Natural killer cell treated with Interleukin-12 subunit alpha and Interleukin-12 subunit beta and Interleukin-15 and Interleukin-18, amount 100 ng/mL, for 72 hours (primary cell): ENCODE results near the gene SMIM12. TPM values are rescaled to one million over a fixed set of nuclear protein-coding genes. Genes with fewer than 3 reads are reported as not detected.
"Not testable (repeated sequence)": the region's sequence is repeated elsewhere in the genome, so short reads cannot be mapped to it uniquely, and the experiment has no call there.

Experiments
- ATAC-seq, 2 donors: fragments of 150-1000 bp; cut with Tn5 transposase in 1 of 2; sonication (Bioruptor Pico), chemical (Tn5 transposase) in 1 of 2; 2 replicates each; pipeline ENCODE4 v1.10.0; 2021
- DNase-seq: peaks from one replicate; pipeline ENCODE4 v3.0.0; 2022; ENCODE audit warnings: low spot score
- H3K27ac Mint-ChIP-seq, 2 donors: 1 replicate in 1 of 2; 2 replicates in 1 of 2; pipeline ENCODE4 v1.8.0; 2022; ENCODE audit warnings: mixed read lengths in 2 of 2, mild to moderate bottlenecking in 1 of 2, moderate library complexity in 1 of 2
- H3K27me3 Mint-ChIP-seq, 2 donors: 1 replicate in 1 of 2; 2 replicates in 1 of 2; pipeline ENCODE4 v1.8.0; 2022; ENCODE audit warnings: mixed read lengths in 2 of 2
- H3K36me3 Mint-ChIP-seq: one replicate; pipeline ENCODE4 v1.8.0; 2022; ENCODE audit warnings: mixed read lengths
- H3K4me1 Mint-ChIP-seq, 2 donors: 1 replicate in 1 of 2; 2 replicates in 1 of 2; pipeline ENCODE4 v1.8.0; 2022; ENCODE audit warnings: low read depth in 2 of 2, mixed read lengths in 2 of 2, mild to moderate bottlenecking in 1 of 2
- H3K4me3 Mint-ChIP-seq: one replicate; pipeline ENCODE4 v1.8.0; 2022; ENCODE audit warnings: mixed read lengths
- H3K9me3 Mint-ChIP-seq: 2 replicates; pipeline ENCODE4 v1.8.0; 2022; ENCODE audit warnings: mixed read lengths
- total RNA-seq, 2 donors: library from RNA; stranded (reverse); gene quantifications; one replicate each; pipeline ENCODE4 v1.2.3, GENCODE V29; 2022

The SMIM12 gene
- total RNA-seq, 2 donors from 2014 or later: 64.4 to 72.7 TPM

DNA sequence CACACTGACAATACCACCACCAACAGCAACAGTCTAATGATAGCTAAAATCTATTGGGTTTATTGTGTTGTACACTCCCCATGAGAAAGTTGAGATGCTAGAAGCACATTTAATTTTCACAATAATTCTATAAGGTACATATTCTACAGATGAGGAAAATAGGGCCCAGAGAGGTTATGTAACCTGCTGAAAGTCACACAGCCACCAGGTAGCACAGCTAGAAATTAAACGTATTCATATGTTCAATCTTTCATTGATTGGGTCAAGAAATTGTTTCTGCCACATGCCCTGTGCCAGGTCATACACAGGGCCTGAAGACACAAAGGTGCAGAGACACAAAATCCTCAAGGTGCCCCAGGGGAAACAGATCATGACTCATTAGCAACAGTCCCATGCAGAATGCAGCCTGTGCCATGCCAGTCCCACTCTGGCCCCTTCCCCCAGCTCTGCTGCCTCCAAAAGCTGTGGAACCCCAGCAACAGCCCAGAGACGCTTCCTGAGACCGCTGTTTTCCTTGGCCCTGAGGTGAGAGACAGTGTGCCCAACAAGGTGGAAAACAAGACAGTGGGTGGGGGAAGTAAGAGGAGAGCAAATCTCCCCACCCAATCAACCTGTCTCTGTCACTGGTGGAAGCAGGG is 34.6 kb downstream of the SMIM12 start:
- no peak overlapping the region for H3K4me3 Mint-ChIP-seq
- peak overlapping the region in 1 of 2 donors; percentile 0 for H3K27ac Mint-ChIP-seq
- DNase-seq (no peak), ATAC-seq (no peak)
- no peaks in the 10 kb centered on the region for H3K9me3 Mint-ChIP-seq
- peaks cover 0 to 3% of the 10 kb centered on the region in 2 donors for H3K4me1 Mint-ChIP-seq
- H3K27me3 Mint-ChIP-seq: no peaks in the 10 kb centered on the region
- no peaks in the 10 kb centered on the region for H3K36me3 Mint-ChIP-seq

DNA sequence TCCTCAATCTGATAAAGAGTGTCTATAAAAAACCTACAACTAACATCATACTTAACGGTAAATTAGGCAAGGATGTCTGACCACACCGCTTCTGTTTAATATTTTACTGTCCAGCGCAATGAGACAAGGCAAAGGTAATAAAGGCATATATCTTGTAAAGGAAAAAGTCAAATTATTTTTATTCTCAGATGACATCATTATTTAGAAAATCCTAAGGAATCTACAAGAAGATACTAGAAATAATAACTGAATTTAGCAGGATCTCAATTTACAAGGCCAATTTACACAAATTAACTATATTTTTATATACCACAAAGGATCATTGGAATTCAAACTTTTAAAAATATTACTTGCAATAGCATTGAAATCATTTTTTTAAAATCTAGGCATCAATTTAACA is 37.3 kb downstream of the SMIM12 start:
- Mint-ChIP-seq H3K4me3 (no peak overlapping the region), H3K27me3 (no peaks in the 10 kb centered on the region), H3K4me1 (peaks cover 0 to 3% of the 10 kb centered on the region in 2 donors), H3K27ac (no peak overlapping the region), H3K36me3 (no peaks in the 10 kb centered on the region), H3K9me3 (no peaks in the 10 kb centered on the region)
- DNase-seq: no peak
- no peak for ATAC-seq

DNA sequence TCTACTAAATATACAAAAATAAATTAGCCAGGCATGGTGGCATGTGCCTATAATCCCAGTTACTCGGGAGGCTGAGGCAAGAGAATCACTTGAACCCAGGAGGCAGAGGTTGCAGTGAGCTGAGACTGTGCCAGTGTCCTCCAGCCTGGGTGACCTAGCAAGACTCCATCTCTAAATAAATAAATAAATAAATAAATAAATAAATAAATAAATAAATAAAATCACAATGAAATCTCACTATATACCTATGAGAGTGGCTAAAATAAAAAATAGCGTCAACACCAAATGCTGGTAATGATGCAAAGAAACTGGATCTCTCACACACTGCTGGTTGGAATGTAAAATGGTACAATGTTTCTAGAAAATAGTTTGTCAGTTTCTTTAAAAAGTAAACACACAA is 40.7 kb downstream of the SMIM12 start:
- H3K4me3 Mint-ChIP-seq, H3K9me3 Mint-ChIP-seq, H3K4me1 Mint-ChIP-seq, H3K27me3 Mint-ChIP-seq, DNase-seq, H3K27ac Mint-ChIP-seq, H3K36me3 Mint-ChIP-seq, ATAC-seq: not testable (repeated sequence)

DNA sequence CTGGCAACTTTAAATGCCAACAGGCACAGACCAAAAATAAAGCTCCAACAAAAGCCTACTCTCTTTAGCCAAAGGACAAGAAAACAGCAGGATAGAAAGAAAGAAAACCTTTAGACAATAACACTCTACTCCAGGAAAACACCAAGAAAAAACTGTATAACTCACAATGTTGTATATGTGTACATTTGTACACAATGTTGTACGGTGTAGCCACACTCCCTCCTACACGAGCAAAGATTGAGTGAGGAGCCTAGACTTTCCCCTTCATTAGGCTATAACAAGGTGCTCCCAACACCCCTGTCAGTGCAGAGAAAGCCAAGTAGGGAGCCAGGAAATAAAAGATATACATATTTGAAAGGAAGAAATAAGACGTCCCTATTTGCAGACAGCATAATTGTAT is 42.8 kb downstream of the SMIM12 start:
- ATAC-seq (no peak), DNase-seq (no peak)
- Mint-ChIP-seq H3K4me1 (no peaks in the 10 kb centered on the region), H3K27me3 (peaks cover 0 to 6% of the 10 kb centered on the region in 2 donors), H3K27ac (no peak overlapping the region), H3K9me3 (no peaks in the 10 kb centered on the region), H3K36me3 (no peaks in the 10 kb centered on the region), H3K4me3 (no peak overlapping the region)

DNA sequence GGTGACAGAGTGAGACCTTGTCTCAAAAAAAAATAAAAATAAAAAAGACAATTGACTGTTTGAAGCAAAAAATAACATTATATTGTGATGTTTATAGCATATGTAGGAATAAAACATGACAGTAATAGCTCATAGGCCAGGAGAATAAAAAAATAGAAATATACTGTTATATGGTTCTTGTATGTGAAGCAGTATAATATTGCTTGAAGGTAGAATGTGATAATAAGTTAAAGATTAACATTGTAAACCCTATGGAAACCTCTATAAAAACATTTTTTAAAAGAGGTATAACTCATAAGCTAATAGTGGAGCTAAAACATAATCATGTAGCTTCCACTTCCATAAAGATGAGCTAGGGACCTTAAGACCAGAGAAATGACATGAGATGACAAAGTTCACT is 43.2 kb downstream of the SMIM12 start:
- H3K36me3 Mint-ChIP-seq: no peaks in the 10 kb centered on the region
- H3K27me3 Mint-ChIP-seq: peaks cover 0 to 6% of the 10 kb centered on the region in 2 donors
- no peaks in the 10 kb centered on the region for H3K9me3 Mint-ChIP-seq
- H3K4me3 Mint-ChIP-seq: no peak overlapping the region
- no peaks in the 10 kb centered on the region for H3K4me1 Mint-ChIP-seq
- ATAC-seq (no peak), DNase-seq (no peak)
- H3K27ac Mint-ChIP-seq: no peak overlapping the region

DNA sequence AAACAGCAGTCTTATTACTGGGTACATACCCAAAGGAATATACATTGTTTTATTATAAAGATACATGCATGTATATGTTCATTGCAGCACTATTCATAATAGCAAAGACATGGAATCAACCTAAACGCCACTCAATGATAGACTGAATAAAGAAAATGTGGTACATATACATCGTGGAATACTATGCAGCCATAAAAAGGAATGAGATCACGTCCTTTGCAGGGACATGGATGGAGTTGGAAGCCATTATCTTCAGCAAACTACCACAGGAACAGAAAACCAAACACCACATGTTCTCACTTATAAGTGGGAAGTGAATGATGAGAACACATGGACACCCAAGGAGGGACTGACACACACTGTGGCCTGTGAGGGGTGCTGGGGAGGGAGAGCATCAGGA is 48.8 kb downstream of the SMIM12 start:
- not testable (repeated sequence) for ATAC-seq, H3K36me3 Mint-ChIP-seq, H3K9me3 Mint-ChIP-seq, H3K27ac Mint-ChIP-seq, DNase-seq, H3K4me3 Mint-ChIP-seq, H3K27me3 Mint-ChIP-seq, H3K4me1 Mint-ChIP-seq

DNA sequence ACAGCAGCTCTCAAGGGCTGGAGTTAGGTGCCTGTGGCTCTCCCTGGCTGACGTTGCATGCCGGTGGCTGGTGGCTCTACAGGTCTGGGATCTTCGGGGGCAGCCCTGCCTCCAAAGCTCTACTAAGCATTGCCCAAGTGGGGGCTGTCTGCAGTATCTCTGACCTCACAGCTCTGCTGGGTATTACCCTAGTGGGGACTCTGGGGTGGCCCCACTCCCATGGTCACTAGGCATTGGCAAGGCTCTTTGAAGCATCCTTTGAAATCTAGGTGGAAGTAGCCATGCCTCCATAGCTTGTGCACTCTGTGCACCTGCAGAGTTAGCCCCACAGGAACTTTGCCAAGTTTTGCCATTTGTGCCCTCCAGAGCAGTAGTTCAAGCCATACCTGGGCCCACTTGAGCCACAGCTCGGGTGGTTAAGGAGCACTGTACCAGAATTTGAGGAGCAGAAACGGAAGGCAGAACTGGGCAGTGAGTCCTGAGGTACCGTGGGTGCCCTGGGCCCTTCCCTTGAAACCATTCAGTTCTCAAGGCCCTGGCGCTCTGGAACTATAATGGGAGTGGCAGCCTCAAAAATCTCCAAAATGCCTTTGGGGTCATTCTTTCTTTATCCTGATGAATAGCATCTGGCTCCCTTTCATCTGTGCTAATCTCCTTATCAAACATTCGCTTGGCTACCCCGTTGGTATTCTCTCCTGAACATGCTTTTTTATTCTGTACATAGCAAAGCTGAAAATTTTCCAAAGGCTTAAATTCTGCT is 51.3 kb downstream of the SMIM12 start:
- no peak for DNase-seq
- Mint-ChIP-seq H3K27ac (no peak overlapping the region), H3K36me3 (peaks cover 9% of the 10 kb centered on the region), H3K27me3 (no peaks in the 10 kb centered on the region), H3K4me1 (no peaks in the 10 kb centered on the region), H3K9me3 (peaks cover 4% of the 10 kb centered on the region), H3K4me3 (no peak overlapping the region)
- ATAC-seq: no peak

DNA sequence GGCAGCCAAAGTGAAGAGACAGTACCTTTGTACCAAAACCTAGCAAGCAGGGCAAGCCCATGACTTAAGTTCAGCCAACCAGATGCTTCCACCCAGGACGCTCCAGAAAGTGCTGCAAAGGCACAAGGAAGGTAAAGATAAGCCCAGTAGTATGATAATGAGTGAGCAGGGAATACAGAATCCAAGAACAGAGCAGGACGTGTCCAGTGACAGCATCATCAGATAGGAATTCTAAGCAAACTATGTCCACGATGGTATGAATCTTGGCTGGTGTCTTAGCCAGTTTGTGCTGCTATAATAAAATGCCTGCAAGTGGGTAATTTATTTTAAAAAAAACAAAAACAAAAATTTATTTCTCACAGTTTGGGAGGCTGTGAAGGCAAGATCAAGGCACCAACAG is 53.2 kb downstream of the SMIM12 start:
- Mint-ChIP-seq H3K27me3 (no peaks in the 10 kb centered on the region), H3K9me3 (peaks cover 4% of the 10 kb centered on the region), H3K4me1 (no peaks in the 10 kb centered on the region), H3K27ac (no peak overlapping the region), H3K4me3 (no peak overlapping the region), H3K36me3 (peaks cover 10% of the 10 kb centered on the region)
- DNase-seq (no peak), ATAC-seq (no peak)

DNA sequence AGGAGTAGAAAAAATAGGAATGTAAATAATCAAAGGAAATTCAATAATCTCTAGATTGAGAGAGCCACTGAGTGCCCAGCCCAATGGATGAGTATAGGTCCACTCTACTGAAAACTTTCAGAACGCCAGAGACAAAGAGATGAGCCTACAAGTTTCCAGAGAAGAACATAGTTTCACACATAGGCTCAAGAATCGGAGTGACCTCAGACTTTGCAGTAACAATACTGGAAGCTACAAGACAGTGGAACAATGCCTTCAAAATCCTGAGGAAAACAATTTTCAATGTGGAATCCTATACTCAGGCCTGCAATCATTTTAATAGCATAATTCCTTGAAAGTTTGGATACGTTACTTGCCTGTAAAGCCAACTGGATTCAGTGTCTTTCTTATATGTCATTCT is 55.8 kb downstream of the SMIM12 start:
- Mint-ChIP-seq H3K4me1 (peaks cover 10 to 12% of the 10 kb centered on the region in 2 donors), H3K4me3 (no peak overlapping the region), H3K9me3 (no peaks in the 10 kb centered on the region)

More for the DNA sequence above, 55.8 kb downstream of the SMIM12 start:
- Mint-ChIP-seq H3K36me3 (peaks cover 6% of the 10 kb centered on the region), H3K27ac (no peak overlapping the region), H3K27me3 (no peaks in the 10 kb centered on the region)
- no peak for ATAC-seq
- DNase-seq: no peak

Other genes with a start within 250 kb of the SMIM12 start
- gene GJB5, start 104.7 kb downstream of the SMIM12 start, total RNA-seq: not detected
- not detected for gene GJB4, start 100.0 kb downstream of the SMIM12 start, total RNA-seq
- not detected for gene GJB3, start 78.5 kb downstream of the SMIM12 start, total RNA-seq
- gene GJA4, start 66.8 kb downstream of the SMIM12 start, total RNA-seq: 1 to 10 TPM in 1 of 2 donors, under 1 TPM in 1; 0.86 to 5.9 TPM
- gene DLGAP3, start 69.9 kb upstream of the SMIM12 start, total RNA-seq: under 1 TPM; 0.71 to 0.73 TPM
- gene TMEM35B, start 125.6 kb upstream of the SMIM12 start, total RNA-seq: 10 to 100 TPM; 14.3 to 20.3 TPM
- 10 to 100 TPM; 27.2 TPM for gene ZMYM6, start 172.2 kb upstream of the SMIM12 start, total RNA-seq
- 1 to 10 TPM; 7.6 to 10.0 TPM for gene ZMYM1, start 219.6 kb upstream of the SMIM12 start, total RNA-seq